GM12801 (cell line): Measurements from ENCODE around the gene GLRA1.

Source experiments
- TF ChIP-seq, protein P1 (sequence below): IDR thresholded peaks from one replicate; pipeline ENCODE4 v1.5.1; 2011; ENCODE audit warnings: control low read depth; ENCODE audit not compliant: insufficient read length; ENCODE audit errors: extremely low read depth

GLRA1 gene

GRCh38 chr5:151812757-151813309, 111.8 kb downstream of the GLRA1 start:
- TF ChIP-seq, protein P1, sequence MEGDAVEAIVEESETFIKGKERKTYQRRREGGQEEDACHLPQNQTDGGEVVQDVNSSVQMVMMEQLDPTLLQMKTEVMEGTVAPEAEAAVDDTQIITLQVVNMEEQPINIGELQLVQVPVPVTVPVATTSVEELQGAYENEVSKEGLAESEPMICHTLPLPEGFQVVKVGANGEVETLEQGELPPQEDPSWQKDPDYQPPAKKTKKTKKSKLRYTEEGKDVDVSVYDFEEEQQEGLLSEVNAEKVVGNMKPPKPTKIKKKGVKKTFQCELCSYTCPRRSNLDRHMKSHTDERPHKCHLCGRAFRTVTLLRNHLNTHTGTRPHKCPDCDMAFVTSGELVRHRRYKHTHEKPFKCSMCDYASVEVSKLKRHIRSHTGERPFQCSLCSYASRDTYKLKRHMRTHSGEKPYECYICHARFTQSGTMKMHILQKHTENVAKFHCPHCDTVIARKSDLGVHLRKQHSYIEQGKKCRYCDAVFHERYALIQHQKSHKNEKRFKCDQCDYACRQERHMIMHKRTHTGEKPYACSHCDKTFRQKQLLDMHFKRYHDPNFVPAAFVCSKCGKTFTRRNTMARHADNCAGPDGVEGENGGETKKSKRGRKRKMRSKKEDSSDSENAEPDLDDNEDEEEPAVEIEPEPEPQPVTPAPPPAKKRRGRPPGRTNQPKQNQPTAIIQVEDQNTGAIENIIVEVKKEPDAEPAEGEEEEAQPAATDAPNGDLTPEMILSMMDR: no peak

DNA sequence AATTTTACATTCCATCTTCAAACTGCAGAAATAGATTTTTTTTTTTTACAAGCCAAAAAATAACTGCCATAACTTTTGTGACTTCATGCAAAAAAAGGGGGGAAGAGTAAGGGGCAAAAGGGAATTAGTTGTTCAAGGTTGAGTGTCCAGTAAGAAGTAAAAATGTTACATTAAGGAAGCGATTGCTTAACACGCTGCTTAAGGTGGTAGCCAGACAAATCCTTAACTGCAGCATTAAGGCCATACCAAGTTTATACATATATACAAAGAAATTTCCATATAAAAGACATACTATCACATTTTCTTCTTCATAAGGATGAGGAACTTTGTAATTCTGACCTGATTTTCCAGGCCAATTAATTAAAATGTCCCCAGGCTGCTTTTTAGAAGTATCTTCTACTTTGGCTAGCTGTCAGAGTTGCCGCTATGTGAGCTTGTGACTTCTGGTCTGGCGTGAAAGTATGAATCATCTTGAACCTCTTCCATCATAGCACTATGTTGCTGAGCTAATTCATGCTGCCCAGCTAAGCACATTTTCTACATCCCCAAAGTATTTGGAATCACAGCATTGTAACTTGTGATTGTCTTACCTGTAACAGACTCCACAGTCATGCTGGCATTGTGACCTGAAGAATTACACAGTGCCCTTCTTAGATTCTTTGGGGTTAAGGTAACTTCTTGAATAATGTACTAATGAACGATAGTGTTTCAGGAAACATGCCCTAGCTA, 112.9 kb downstream of the GLRA1 start:
- TF ChIP-seq, protein P1: no peak

GRCh38 chr5:151810897-151811296, 113.8 kb downstream of the GLRA1 start:
- TF ChIP-seq, protein P1: no peak

- TF ChIP-seq, protein P1: no peak
Measured at GRCh38 chr5:151810449-151810848, 114.2 kb downstream of the GLRA1 start.

- TF ChIP-seq, protein P1: no peak
Measured at GRCh38 chr5:151808451-151809169, 116.0 kb downstream of the GLRA1 start.

DNA sequence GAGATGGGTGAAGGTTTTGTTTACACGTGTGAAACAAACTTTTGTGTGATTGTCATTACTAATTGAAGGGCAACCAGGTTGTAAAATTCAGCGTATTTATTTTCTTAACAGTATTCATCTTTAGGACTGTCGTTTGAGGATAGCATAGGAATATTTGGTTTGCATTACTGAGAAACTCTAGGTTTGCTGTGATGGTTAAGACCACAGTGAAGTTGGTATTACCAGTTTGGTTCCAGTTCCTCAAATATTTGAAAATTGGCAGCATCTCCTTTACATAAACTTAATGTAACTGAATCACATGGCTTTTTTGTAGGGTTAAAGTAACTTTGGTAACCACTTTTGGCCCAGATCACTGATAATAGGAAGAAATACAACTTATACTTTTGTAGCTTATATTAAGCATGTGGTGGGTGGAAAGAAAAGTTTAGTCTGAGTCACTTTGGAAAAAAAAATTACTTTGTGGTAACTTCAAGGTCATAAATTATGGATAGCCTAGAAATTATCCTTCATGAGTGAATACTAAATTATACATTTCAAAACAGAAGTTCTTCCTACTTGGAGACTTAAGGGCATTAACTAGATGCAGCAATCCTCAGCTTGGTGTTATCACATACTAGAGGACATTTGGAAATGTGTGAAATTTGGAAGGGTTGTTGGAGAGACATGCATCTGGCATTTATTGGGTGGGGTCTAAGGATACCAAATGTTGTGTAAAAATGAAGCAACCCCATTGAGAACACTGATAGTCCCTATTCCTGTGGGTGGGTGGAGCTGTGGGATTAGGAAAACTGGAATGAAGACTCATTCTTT, 119.0 kb downstream of the GLRA1 start:
- TF ChIP-seq, protein P1: no peak

DNA sequence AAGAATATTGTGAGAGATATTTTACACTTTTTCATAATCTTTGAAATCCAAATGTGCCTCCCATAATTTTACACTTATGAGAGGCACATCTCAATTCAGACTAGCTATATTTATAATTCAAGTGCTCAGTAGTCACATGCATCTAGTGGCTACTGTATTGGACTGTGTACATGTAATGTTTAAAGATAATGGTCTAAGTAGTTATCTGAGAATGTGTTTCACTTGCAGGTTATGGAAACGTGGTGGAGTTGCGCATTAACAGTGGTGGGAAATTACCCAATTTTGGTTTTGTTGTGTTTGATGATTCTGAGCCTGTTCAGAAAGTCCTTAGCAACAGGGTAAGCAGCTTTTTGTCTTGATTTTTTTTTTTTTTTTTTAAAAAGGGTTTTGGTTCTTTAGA, 124.1 kb downstream of the GLRA1 start:
- TF ChIP-seq, protein P1: no peak
